Measurements from ENCODE around the gene DNAAF3.

DNA sequence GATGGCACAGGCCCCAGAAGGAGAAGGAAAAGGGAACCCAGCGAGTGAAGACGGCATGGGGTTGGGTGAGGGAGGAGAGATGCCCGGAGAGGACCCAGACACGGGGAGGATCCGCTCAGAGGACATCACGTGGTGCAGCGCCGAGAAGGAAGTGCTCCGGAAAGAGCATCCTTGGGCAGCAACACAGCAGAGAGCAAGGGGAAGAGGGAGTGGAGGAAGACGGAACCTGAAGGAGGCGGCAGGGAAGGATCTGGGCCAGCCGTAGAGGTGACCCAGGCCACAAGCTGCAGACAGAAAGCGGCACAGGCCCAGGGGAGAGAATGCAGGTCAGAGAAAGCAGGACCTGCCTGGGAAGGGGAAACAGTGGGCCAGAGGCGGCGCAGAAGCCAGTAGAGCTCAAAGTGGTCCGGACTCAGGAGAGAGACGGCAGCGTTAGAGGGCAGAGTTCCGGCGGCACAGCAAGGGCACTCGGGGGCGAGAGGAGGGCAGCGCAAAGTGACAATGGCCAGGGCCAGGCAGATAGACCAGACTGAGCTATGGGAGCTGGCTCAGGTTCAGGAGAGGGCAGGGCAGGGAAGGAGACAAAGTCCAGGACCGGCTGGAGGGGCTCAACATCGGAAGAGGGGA, 50.1 kb downstream of the DNAAF3 start:
- TF ChIP-seq YY1 (IDR thresholded peaks at IDR 0.05; ENCODE audit: insufficient read depth, insufficient read length) (no peak), SUZ12 (IDR thresholded peaks at IDR 0.05; ENCODE audit: extremely low read depth, insufficient read depth, insufficient read length) (no peak), ZNF274 (IDR thresholded peaks at IDR 0.05; ENCODE audit: low read depth, low read length) (no peak)
